ENCODE results near the gene ABTB1. TPM values are rescaled to one million over a fixed set of nuclear protein-coding genes. Genes with fewer than 3 reads are reported as not detected.

Gene ABTB1
- polyA plus RNA-seq, 2 donors: 15.4 to 19.0 TPM

DNA sequence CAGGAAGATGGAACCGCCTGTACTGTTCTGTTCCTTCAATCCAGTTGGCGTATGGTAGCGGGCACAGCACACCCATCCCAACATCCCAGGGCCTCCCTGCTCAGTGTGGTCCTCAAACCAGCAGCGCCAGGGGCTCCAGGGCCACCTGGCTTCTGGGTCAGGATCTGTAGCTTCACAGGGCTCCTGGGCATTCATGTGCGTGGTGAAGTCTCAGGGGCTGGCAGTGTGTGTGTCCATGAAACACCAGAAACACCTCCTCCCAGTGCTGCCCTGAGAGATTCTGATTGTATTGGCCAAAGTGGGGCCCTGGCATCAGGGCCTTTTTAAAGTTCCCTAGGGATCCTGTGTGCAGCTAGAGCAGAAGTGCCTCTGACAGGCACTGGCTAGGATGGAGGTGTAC is 42.1 kb downstream of the ABTB1 start:
- H3K36me3 ChIP-seq (ENCODE audit: control insufficient read depth in 2 of 2, insufficient read depth in 2 of 2, low read length in 1 of 2): peaks cover 10 to 21% of the 10 kb centered on the region in 2 donors
- no peaks in the 10 kb centered on the region for H3K27me3 ChIP-seq (ENCODE audit: control insufficient read depth in 1 of 2, insufficient read depth in 2 of 2, low read length in 2 of 2)
- no peaks in the 10 kb centered on the region for H3K9me3 ChIP-seq (ENCODE audit: control insufficient read depth in 2 of 2, insufficient read depth in 1 of 2, low read depth in 1 of 2, low read length in 1 of 2)
- WGBS, 2 donors: 94 to 98% methylated on average over 5 of the region's 5 CpGs
- H3K27ac ChIP-seq (ENCODE audit: low read depth in 2 of 2, low read length in 1 of 2): no peak overlapping the region
- H3K4me3 ChIP-seq (ENCODE audit: low read depth in 1 of 2, low read length in 2 of 2): no peak overlapping the region
- H3K4me1 ChIP-seq (ENCODE audit: control insufficient read depth in 2 of 2, insufficient read depth in 2 of 2, low read length in 1 of 2): peaks cover 0 to 2% of the 10 kb centered on the region in 2 donors

GRCh38 chr3:127715532-127715931 is 42.8 kb downstream of the ABTB1 start:
- peaks cover 0 to under 1% of the 10 kb centered on the region in 2 donors for H3K4me1 ChIP-seq (ENCODE audit: control insufficient read depth in 2 of 2, insufficient read depth in 2 of 2, low read length in 1 of 2)
- no peaks in the 10 kb centered on the region for H3K9me3 ChIP-seq (ENCODE audit: control insufficient read depth in 2 of 2, insufficient read depth in 1 of 2, low read depth in 1 of 2, low read length in 1 of 2)
- no peak overlapping the region for H3K4me3 ChIP-seq (ENCODE audit: low read depth in 1 of 2, low read length in 2 of 2)
- WGBS, 2 donors: 63 to 69% methylated on average over 8 of the region's 8 CpGs
- H3K36me3 ChIP-seq (ENCODE audit: control insufficient read depth in 2 of 2, insufficient read depth in 2 of 2, low read length in 1 of 2): peaks cover 10 to 21% of the 10 kb centered on the region in 2 donors
- H3K27me3 ChIP-seq (ENCODE audit: control insufficient read depth in 1 of 2, insufficient read depth in 2 of 2, low read length in 2 of 2): no peaks in the 10 kb centered on the region
- H3K27ac ChIP-seq (ENCODE audit: low read depth in 2 of 2, low read length in 1 of 2): no peak overlapping the region

- H3K36me3 ChIP-seq (ENCODE audit: control insufficient read depth in 2 of 2, insufficient read depth in 2 of 2, low read length in 1 of 2): peaks cover 10 to 21% of the 10 kb centered on the region in 2 donors
- no peaks in the 10 kb centered on the region for H3K9me3 ChIP-seq (ENCODE audit: control insufficient read depth in 2 of 2, insufficient read depth in 1 of 2, low read depth in 1 of 2, low read length in 1 of 2)
- H3K27me3 ChIP-seq (ENCODE audit: control insufficient read depth in 1 of 2, insufficient read depth in 2 of 2, low read length in 2 of 2): no peaks in the 10 kb centered on the region
- no peak overlapping the region for H3K27ac ChIP-seq (ENCODE audit: low read depth in 2 of 2, low read length in 1 of 2)
- 86 to 92% methylated on average over 6 of the region's 6 CpGs for WGBS, 2 donors
- H3K4me1 ChIP-seq (ENCODE audit: control insufficient read depth in 2 of 2, insufficient read depth in 2 of 2, low read length in 1 of 2): no peaks in the 10 kb centered on the region
- H3K4me3 ChIP-seq (ENCODE audit: low read depth in 1 of 2, low read length in 2 of 2): no peak overlapping the region
These were observed 43.6 kb downstream of the ABTB1 start for GRCh38 chr3:127716384-127716783.

GRCh38 chr3:127717357-127718244 is 44.8 kb downstream of the ABTB1 start:
- no peaks in the 10 kb centered on the region for H3K4me1 ChIP-seq (ENCODE audit: control insufficient read depth in 2 of 2, insufficient read depth in 2 of 2, low read length in 1 of 2)
- no peaks in the 10 kb centered on the region for H3K9me3 ChIP-seq (ENCODE audit: control insufficient read depth in 2 of 2, insufficient read depth in 1 of 2, low read depth in 1 of 2, low read length in 1 of 2)
- 75 to 82% methylated on average over 14 of the region's 14 CpGs for WGBS, 2 donors
- no peaks in the 10 kb centered on the region for H3K27me3 ChIP-seq (ENCODE audit: control insufficient read depth in 1 of 2, insufficient read depth in 2 of 2, low read length in 2 of 2)
- no peak overlapping the region for H3K27ac ChIP-seq (ENCODE audit: low read depth in 2 of 2, low read length in 1 of 2)
- no peak overlapping the region for H3K4me3 ChIP-seq (ENCODE audit: low read depth in 1 of 2, low read length in 2 of 2)
- peaks cover 10 to 21% of the 10 kb centered on the region in 2 donors for H3K36me3 ChIP-seq (ENCODE audit: control insufficient read depth in 2 of 2, insufficient read depth in 2 of 2, low read length in 1 of 2)

DNA sequence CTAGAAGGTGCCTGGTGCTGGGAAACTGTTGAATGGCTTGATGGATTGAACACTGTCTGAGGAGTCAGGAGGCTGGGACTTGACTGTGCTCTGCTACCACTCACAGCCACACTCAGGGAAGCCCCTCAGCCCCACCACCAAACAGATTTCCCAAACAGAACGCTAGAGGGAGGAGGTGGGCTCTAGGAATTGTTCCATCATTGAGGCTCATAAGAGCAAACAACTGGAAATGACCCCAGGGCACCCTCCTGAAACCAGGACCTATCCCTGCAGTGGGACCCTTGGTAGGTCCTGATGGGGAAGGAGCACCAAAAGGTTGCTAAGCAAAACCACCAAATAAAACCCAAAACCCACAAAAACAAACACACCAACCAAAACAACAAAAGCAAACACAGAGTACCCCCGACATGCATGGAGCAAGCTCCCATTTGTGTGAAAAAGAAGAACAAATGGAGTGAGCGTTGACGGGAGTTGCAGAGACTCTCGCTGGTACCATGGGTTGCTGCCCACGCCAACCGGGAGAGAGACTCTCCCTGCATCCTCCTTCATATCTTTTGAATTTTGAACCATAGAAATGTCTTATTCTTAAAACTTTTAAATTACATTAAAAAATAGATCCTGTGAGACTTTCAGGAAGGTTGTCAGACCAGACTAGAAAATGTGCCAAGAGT is 45.6 kb downstream of the ABTB1 start:
- no peak overlapping the region for H3K27ac ChIP-seq (ENCODE audit: low read depth in 2 of 2, low read length in 1 of 2)
- no peaks in the 10 kb centered on the region for H3K27me3 ChIP-seq (ENCODE audit: control insufficient read depth in 1 of 2, insufficient read depth in 2 of 2, low read length in 2 of 2)
- no peaks in the 10 kb centered on the region for H3K4me1 ChIP-seq (ENCODE audit: control insufficient read depth in 2 of 2, insufficient read depth in 2 of 2, low read length in 1 of 2)
- H3K4me3 ChIP-seq (ENCODE audit: low read depth in 1 of 2, low read length in 2 of 2): no peak overlapping the region
- WGBS, 2 donors: 85 to 86% methylated on average over 7 of the region's 7 CpGs
- peaks cover 10 to 20% of the 10 kb centered on the region in 2 donors for H3K36me3 ChIP-seq (ENCODE audit: control insufficient read depth in 2 of 2, insufficient read depth in 2 of 2, low read length in 1 of 2)
- H3K9me3 ChIP-seq (ENCODE audit: control insufficient read depth in 2 of 2, insufficient read depth in 1 of 2, low read depth in 1 of 2, low read length in 1 of 2): no peaks in the 10 kb centered on the region

GRCh38 chr3:127718916-127719290 is 46.2 kb downstream of the ABTB1 start:
- 52 to 54% methylated on average over 3 of the region's 3 CpGs for WGBS, 2 donors
- H3K27me3 ChIP-seq (ENCODE audit: control insufficient read depth in 1 of 2, insufficient read depth in 2 of 2, low read length in 2 of 2): no peaks in the 10 kb centered on the region
- H3K4me1 ChIP-seq (ENCODE audit: control insufficient read depth in 2 of 2, insufficient read depth in 2 of 2, low read length in 1 of 2): no peaks in the 10 kb centered on the region
- no peak overlapping the region for H3K4me3 ChIP-seq (ENCODE audit: low read depth in 1 of 2, low read length in 2 of 2)
- peaks cover 5 to 17% of the 10 kb centered on the region in 2 donors for H3K36me3 ChIP-seq (ENCODE audit: control insufficient read depth in 2 of 2, insufficient read depth in 2 of 2, low read length in 1 of 2)
- no peak overlapping the region for H3K27ac ChIP-seq (ENCODE audit: low read depth in 2 of 2, low read length in 1 of 2)
- no peaks in the 10 kb centered on the region for H3K9me3 ChIP-seq (ENCODE audit: control insufficient read depth in 2 of 2, insufficient read depth in 1 of 2, low read depth in 1 of 2, low read length in 1 of 2)

DNA sequence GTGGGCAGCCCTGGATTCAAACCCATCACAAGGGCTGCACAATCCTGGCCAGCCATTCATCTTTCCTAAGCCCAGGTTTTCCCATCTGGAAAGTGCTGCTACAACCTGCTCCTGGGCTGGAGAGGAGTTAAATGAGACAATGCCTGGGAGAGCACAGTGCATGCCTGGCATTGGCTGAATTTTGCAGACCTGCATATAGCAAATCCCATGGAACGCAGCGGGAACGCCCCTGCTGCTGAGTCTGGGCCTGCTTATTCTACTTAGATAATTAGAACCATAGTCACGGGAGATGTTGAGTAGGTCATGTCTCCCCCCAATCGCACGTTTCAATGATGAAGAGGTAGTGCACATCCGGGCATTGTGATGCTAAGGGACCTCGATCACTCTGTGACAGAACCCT is 46.6 kb downstream of the ABTB1 start:
- Histone ChIP-seq H3K4me1 (ENCODE audit: control insufficient read depth in 2 of 2, insufficient read depth in 2 of 2, low read length in 1 of 2) (no peaks in the 10 kb centered on the region), H3K27ac (ENCODE audit: low read depth in 2 of 2, low read length in 1 of 2) (no peak overlapping the region), H3K27me3 (ENCODE audit: control insufficient read depth in 1 of 2, insufficient read depth in 2 of 2, low read length in 2 of 2) (no peaks in the 10 kb centered on the region), H3K4me3 (ENCODE audit: low read depth in 1 of 2, low read length in 2 of 2) (no peak overlapping the region), H3K36me3 (ENCODE audit: control insufficient read depth in 2 of 2, insufficient read depth in 2 of 2, low read length in 1 of 2) (peaks cover 4 to 14% of the 10 kb centered on the region in 2 donors), H3K9me3 (ENCODE audit: control insufficient read depth in 2 of 2, insufficient read depth in 1 of 2, low read depth in 1 of 2, low read length in 1 of 2) (no peaks in the 10 kb centered on the region)
- 92 to 94% methylated on average over 8 of the region's 8 CpGs for WGBS, 2 donors

- no peak overlapping the region for H3K4me3 ChIP-seq (ENCODE audit: low read depth in 1 of 2, low read length in 2 of 2)
- no peaks in the 10 kb centered on the region for H3K27me3 ChIP-seq (ENCODE audit: control insufficient read depth in 1 of 2, insufficient read depth in 2 of 2, low read length in 2 of 2)
- no peaks in the 10 kb centered on the region for H3K4me1 ChIP-seq (ENCODE audit: control insufficient read depth in 2 of 2, insufficient read depth in 2 of 2, low read length in 1 of 2)
- no peak overlapping the region for H3K27ac ChIP-seq (ENCODE audit: low read depth in 2 of 2, low read length in 1 of 2)
- WGBS, 2 donors: 86 to 88% methylated on average over 15 of the region's 15 CpGs
- peaks cover 0 to 12% of the 10 kb centered on the region in 2 donors for H3K36me3 ChIP-seq (ENCODE audit: control insufficient read depth in 2 of 2, insufficient read depth in 2 of 2, low read length in 1 of 2)
- no peaks in the 10 kb centered on the region for H3K9me3 ChIP-seq (ENCODE audit: control insufficient read depth in 2 of 2, insufficient read depth in 1 of 2, low read depth in 1 of 2, low read length in 1 of 2)
These were observed 47.5 kb downstream of the ABTB1 start for GRCh38 chr3:127720161-127720823.

GRCh38 chr3:127720985-127721935 is 48.5 kb downstream of the ABTB1 start:
- Histone ChIP-seq H3K27me3 (ENCODE audit: control insufficient read depth in 1 of 2, insufficient read depth in 2 of 2, low read length in 2 of 2) (no peaks in the 10 kb centered on the region), H3K36me3 (ENCODE audit: control insufficient read depth in 2 of 2, insufficient read depth in 2 of 2, low read length in 1 of 2) (peaks cover 0 to 12% of the 10 kb centered on the region in 2 donors), H3K9me3 (ENCODE audit: control insufficient read depth in 2 of 2, insufficient read depth in 1 of 2, low read depth in 1 of 2, low read length in 1 of 2) (no peaks in the 10 kb centered on the region), H3K4me1 (ENCODE audit: control insufficient read depth in 2 of 2, insufficient read depth in 2 of 2, low read length in 1 of 2) (no peaks in the 10 kb centered on the region), H3K4me3 (ENCODE audit: low read depth in 1 of 2, low read length in 2 of 2) (no peak overlapping the region), H3K27ac (ENCODE audit: low read depth in 2 of 2, low read length in 1 of 2) (no peak overlapping the region)
- WGBS, 2 donors: 90 to 91% methylated on average over 17 of the region's 17 CpGs
